ENCODE results near the gene ASB13.

The ASB13 gene

GRCh38 chr10:5679606-5680005 lies 13.2 kb upstream of the ASB13 start:
- TF ChIP-seq POLR2A (IDR thresholded peaks at IDR 0.05; ENCODE audit: low read depth, low read length): no peak
- TF ChIP-seq TAF1 (IDR thresholded peaks at IDR 0.05; ENCODE audit: low read depth, low read length): no peak
- TF ChIP-seq POLR2AphosphoS5 (IDR thresholded peaks at IDR 0.05; ENCODE audit: low read depth, low read length): no peak
- DNase-seq (ENCODE audit: insufficient read length, low spot score): no peak
- no peak for FAIRE-seq

- TF ChIP-seq POU2F2 (IDR thresholded peaks at IDR 0.05; ENCODE audit: low read depth, low read length): no peak
- FAIRE-seq: no peak
- no peak for DNase-seq (ENCODE audit: insufficient read length, low spot score)
These were observed 12.6 kb upstream of the ASB13 start for GRCh38 chr10:5679037-5679435.

- FAIRE-seq: no peak
- no peak for DNase-seq (ENCODE audit: insufficient read length, low spot score)
- TF ChIP-seq POLR2AphosphoS5 (IDR thresholded peaks at IDR 0.05; ENCODE audit: low read depth, low read length) (no peak), SPI1 (IDR thresholded peaks at IDR 0.05; ENCODE audit: low read depth, low read length) (no peak), TAF1 (IDR thresholded peaks at IDR 0.05; ENCODE audit: low read depth, low read length) (no peak), POU2F2 (IDR thresholded peaks at IDR 0.05; ENCODE audit: low read depth, low read length) (no peak), PAX5 (IDR thresholded peaks at IDR 0.05; ENCODE audit: insufficient read depth, low read length, severe bottlenecking) (no peak), POLR2A (IDR thresholded peaks at IDR 0.05; ENCODE audit: low read depth, low read length) (no peak)
These were observed 12.1 kb upstream of the ASB13 start for GRCh38 chr10:5678397-5679036.

- FAIRE-seq (no peak), DNase-seq (ENCODE audit: insufficient read length, low spot score) (no peak)
- TF ChIP-seq POLR2A (IDR thresholded peaks at IDR 0.05; ENCODE audit: low read depth, low read length) (no peak), SPI1 (IDR thresholded peaks at IDR 0.05; ENCODE audit: low read depth, low read length) (no peak), PAX5 (IDR thresholded peaks at IDR 0.05; ENCODE audit: insufficient read depth, low read length, severe bottlenecking) (no peak), POU2F2 (IDR thresholded peaks at IDR 0.05; ENCODE audit: low read depth, low read length) (no peak), TAF1 (IDR thresholded peaks at IDR 0.05; ENCODE audit: low read depth, low read length) (no peak)
These were observed 4.4 kb upstream of the ASB13 start for GRCh38 chr10:5670662-5671375.

GRCh38 chr10:5669604-5670003 lies 3.2 kb upstream of the ASB13 start:
- DNase-seq (ENCODE audit: insufficient read length, low spot score) (no peak), FAIRE-seq (no peak)
- TF ChIP-seq POLR2AphosphoS5 (IDR thresholded peaks at IDR 0.05; ENCODE audit: low read depth, low read length) (no peak), PAX5 (IDR thresholded peaks at IDR 0.05; ENCODE audit: insufficient read depth, low read length, severe bottlenecking) (no peak), TAF1 (IDR thresholded peaks at IDR 0.05; ENCODE audit: low read depth, low read length) (no peak), POLR2A (IDR thresholded peaks at IDR 0.05; ENCODE audit: low read depth, low read length) (no peak), POU2F2 (IDR thresholded peaks at IDR 0.05; ENCODE audit: low read depth, low read length) (no peak), SPI1 (IDR thresholded peaks at IDR 0.05; ENCODE audit: low read depth, low read length) (no peak)

GRCh38 chr10:5668429-5668828 lies 2.0 kb upstream of the ASB13 start:
- no peak for TF ChIP-seq POLR2AphosphoS5 (IDR thresholded peaks at IDR 0.05; ENCODE audit: low read depth, low read length)
- no peak for TF ChIP-seq PAX5 (IDR thresholded peaks at IDR 0.05; ENCODE audit: insufficient read depth, low read length, severe bottlenecking)
- TF ChIP-seq POLR2A (IDR thresholded peaks at IDR 0.05; ENCODE audit: low read depth, low read length): no peak
- no peak for TF ChIP-seq TAF1 (IDR thresholded peaks at IDR 0.05; ENCODE audit: low read depth, low read length)
- no peak for DNase-seq (ENCODE audit: insufficient read length, low spot score)
- no peak for FAIRE-seq

GRCh38 chr10:5666841-5667630 lies 641 bp upstream of the ASB13 start:
- FAIRE-seq (no peak), DNase-seq (ENCODE audit: insufficient read length, low spot score) (no peak)
- TF ChIP-seq SPI1 (IDR thresholded peaks at IDR 0.05; ENCODE audit: low read depth, low read length): no peak
- TF ChIP-seq POLR2A (IDR thresholded peaks at IDR 0.05; ENCODE audit: low read depth, low read length): no peak
- TF ChIP-seq TAF1 (IDR thresholded peaks at IDR 0.05; ENCODE audit: low read depth, low read length): no peak
- TF ChIP-seq POU2F2 (IDR thresholded peaks at IDR 0.05; ENCODE audit: low read depth, low read length): no peak

- FAIRE-seq (no peak), DNase-seq (ENCODE audit: insufficient read length, low spot score) (no peak)
- TF ChIP-seq POLR2A (IDR thresholded peaks at IDR 0.05; ENCODE audit: low read depth, low read length): no peak
- no peak for TF ChIP-seq POU2F2 (IDR thresholded peaks at IDR 0.05; ENCODE audit: low read depth, low read length)
- TF ChIP-seq SPI1 (IDR thresholded peaks at IDR 0.05; ENCODE audit: low read depth, low read length): peak; percentile 27; the same call in 1 of the 2 replicates
- no peak for TF ChIP-seq PAX5 (IDR thresholded peaks at IDR 0.05; ENCODE audit: insufficient read depth, low read length, severe bottlenecking)
These were observed 905 bp downstream of the ASB13 start for GRCh38 chr10:5665373-5666007.

GRCh38 chr10:5663692-5664427 lies 2.5 kb downstream of the ASB13 start:
- no peak for TF ChIP-seq POLR2A (IDR thresholded peaks at IDR 0.05; ENCODE audit: low read depth, low read length)
- TF ChIP-seq TAF1 (IDR thresholded peaks at IDR 0.05; ENCODE audit: low read depth, low read length): no peak
- no peak for TF ChIP-seq SPI1 (IDR thresholded peaks at IDR 0.05; ENCODE audit: low read depth, low read length)
- TF ChIP-seq POU2F2 (IDR thresholded peaks at IDR 0.05; ENCODE audit: low read depth, low read length): no peak
- no peak for TF ChIP-seq POLR2AphosphoS5 (IDR thresholded peaks at IDR 0.05; ENCODE audit: low read depth, low read length)
- no peak for TF ChIP-seq PAX5 (IDR thresholded peaks at IDR 0.05; ENCODE audit: insufficient read depth, low read length, severe bottlenecking)
- FAIRE-seq (no peak), DNase-seq (ENCODE audit: insufficient read length, low spot score) (no peak)

All from GM12891 (cell line).